H1 (cell line): ENCODE measurements around the gene SOX6. TPM values are rescaled to one million over a fixed set of nuclear protein-coding genes. Genes with fewer than 3 reads are reported as not detected.

Experiments
- CHD7 ChIP-seq: fragments of 300-600 bp; sonication (generic); IDR thresholded peaks from 2 replicates; pipeline ENCODE4 v1.7.1; 2012; ENCODE audit warnings: low read length, moderate library complexity, mild to moderate bottlenecking, inconsistent platforms; ENCODE audit not compliant: insufficient replicate concordance
- polyA plus RNA-seq, 7 experiments: library from polyadenylated mRNA; depleted of rRNA in 3 of 7; stranded (reverse) in 5 of 7; unstranded in 2 of 7; fragments of >200 nt in 5 of 7; fragments of 200-250 nt in 2 of 7; gene quantifications; 1 replicate in 5 of 7; 2 replicates in 1 of 7; 4 replicates in 1 of 7; pipeline versions ENCODE4 v1.2.1 to v1.2.3, GENCODE V29; 2011 to 2013; ENCODE audit warnings: missing spikeins in 2 of 7, mixed read lengths in 2 of 7
- total RNA-seq: library from RNA; stranded (reverse); fragmentation: NEBNext Ultra II Directional; extraction: Animal tissue kit (Norgen Biotek cat#: 25700); gene quantifications from 2 replicates; pipeline ENCODE4 v1.2.1, GENCODE V29; 2021

SOX6 gene
- total and polyA plus RNA-seq, 2 of the 8 experiments (the other 6 are each of a cell fraction or from before 2014, with no cell fraction given): 0.09 TPM; not detected in 1

DNA sequence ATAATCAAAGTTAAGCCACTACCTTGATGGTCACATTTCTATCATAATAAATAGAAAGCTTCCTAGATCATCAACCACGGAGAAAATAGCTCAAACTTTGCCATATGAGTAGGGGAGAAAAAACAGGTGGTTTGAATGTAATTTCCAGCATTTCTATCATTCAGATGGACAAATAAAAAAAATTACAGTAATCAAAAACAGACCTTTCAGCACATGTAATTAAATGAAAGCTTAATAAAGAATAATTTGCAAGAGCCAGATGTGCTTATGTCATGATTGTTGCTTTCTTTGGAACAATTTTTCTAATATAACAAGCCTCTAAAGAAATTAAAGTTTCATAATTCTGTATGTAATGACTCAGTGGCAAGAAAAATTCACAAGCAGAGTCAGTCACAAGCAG is 297.0 kb downstream of the SOX6 start (continued):
- no peak for TF ChIP-seq CHD7
